Mucosa of rectum (tissue), 2 donors: ENCODE measurements around the gene MAJIN.
A peak's percentile ranks its signal among the peaks of the same experiment; 100 is the strongest.

Source experiments
- H3K27ac ChIP-seq, 2 donors: one replicate each; pipeline ENCODE4 v1.7.0; 2013; ENCODE audit warnings: inconsistent platforms in 2 of 2, low read depth in 2 of 2, low read length in 2 of 2
- H3K27me3 ChIP-seq, 2 donors: one replicate each; pipeline ENCODE4 v1.7.0; 2013; ENCODE audit warnings: low read length in 2 of 2; ENCODE audit not compliant: control insufficient read depth in 2 of 2, insufficient read depth in 2 of 2
- H3K36me3 ChIP-seq, 2 donors: one replicate each; pipeline ENCODE4 v1.7.0; 2013; ENCODE audit warnings: low read length in 2 of 2; ENCODE audit not compliant: control insufficient read depth in 2 of 2, insufficient read depth in 2 of 2
- H3K4me1 ChIP-seq, 2 donors: one replicate each; pipeline ENCODE4 v1.7.0; 2013; ENCODE audit warnings: low read length in 2 of 2, mild to moderate bottlenecking in 1 of 2; ENCODE audit not compliant: control insufficient read depth in 2 of 2, insufficient read depth in 2 of 2
- H3K4me3 ChIP-seq, 2 donors: one replicate each; pipeline ENCODE4 v1.7.0; 2013; ENCODE audit warnings: low read length in 2 of 2
- H3K9ac ChIP-seq, 2 donors: one replicate each; pipeline ENCODE4 v1.7.0; 2013; ENCODE audit warnings: low read length in 2 of 2, low read depth in 1 of 2, mild to moderate bottlenecking in 1 of 2
- H3K9me3 ChIP-seq, 2 donors: one replicate each; pipeline ENCODE4 v1.7.0; 2013; ENCODE audit warnings: low read length in 2 of 2; ENCODE audit not compliant: control insufficient read depth in 2 of 2
- donor health status: healthy.
- donor health status: Normal muscosa, but diverticular disease.

The MAJIN gene

GRCh38 chr11:64924910-64925284 is 47.0 kb downstream of the MAJIN start:
- Histone ChIP-seq H3K4me3 (peak overlapping the region; percentile 90 to 92), H3K4me1 (peaks cover 12 to 18% of the 10 kb centered on the region in 2 donors), H3K9ac (peak overlapping the region; percentile 86 to 91), H3K36me3 (peaks cover 3 to 10% of the 10 kb centered on the region in 2 donors), H3K9me3 (no peaks in the 10 kb centered on the region), H3K27me3 (no peaks in the 10 kb centered on the region), H3K27ac (peak overlapping the region; percentile 83 to 93)

GRCh38 chr11:64923944-64924909 is 47.7 kb downstream of the MAJIN start, which contains the start of gene PPP2R5B:
PPP2R5B (plus strand) TSS chr11:64924689; CDS start chr11:64925735, 1,046 bp downstream.
- H3K4me1 ChIP-seq = peaks cover 12 to 18% of the 10 kb centered on the region in 2 donors
- H3K4me3 ChIP-seq = peak within 1 kb of the TSS; percentile 90 to 92
- H3K9me3 ChIP-seq = no peaks in the 10 kb centered on the region
- peaks cover 3 to 6% of the 10 kb centered on the region in 2 donors for H3K36me3 ChIP-seq
- peak within 1 kb of the TSS; percentile 83 to 93 for H3K27ac ChIP-seq
- peak within 1 kb of the TSS; percentile 86 to 91 for H3K9ac ChIP-seq
- no peaks in the 10 kb centered on the region for H3K27me3 ChIP-seq

GRCh38 chr11:64923151-64923661 is 48.7 kb downstream of the MAJIN start:
- Histone ChIP-seq H3K9ac (peak overlapping the region; percentile 86 to 91), H3K4me3 (peak overlapping the region in 1 of 2 donors; percentile 90), H3K9me3 (no peaks in the 10 kb centered on the region), H3K4me1 (peaks cover 12 to 19% of the 10 kb centered on the region in 2 donors), H3K27ac (no peak overlapping the region), H3K27me3 (no peaks in the 10 kb centered on the region), H3K36me3 (peaks cover 3 to 6% of the 10 kb centered on the region in 2 donors)

GRCh38 chr11:64921384-64921783 is 50.5 kb downstream of the MAJIN start:
- H3K4me1 ChIP-seq = peaks cover 19 to 30% of the 10 kb centered on the region in 2 donors
- H3K36me3 ChIP-seq = no peaks in the 10 kb centered on the region
- no peaks in the 10 kb centered on the region for H3K9me3 ChIP-seq
- H3K27ac ChIP-seq = no peak overlapping the region
- H3K27me3 ChIP-seq = no peaks in the 10 kb centered on the region
- no peak overlapping the region for H3K4me3 ChIP-seq
- no peak overlapping the region for H3K9ac ChIP-seq

- peaks cover 23 to 29% of the 10 kb centered on the region in 2 donors for H3K4me1 ChIP-seq
- H3K4me3 ChIP-seq = no peak overlapping the region
- H3K36me3 ChIP-seq = no peaks in the 10 kb centered on the region
- no peaks in the 10 kb centered on the region for H3K27me3 ChIP-seq
- no peaks in the 10 kb centered on the region for H3K9me3 ChIP-seq
- no peak overlapping the region for H3K27ac ChIP-seq
- H3K9ac ChIP-seq = no peak overlapping the region
Measured at GRCh38 chr11:64920124-64920523, 51.8 kb downstream of the MAJIN start.

GRCh38 chr11:64919627-64920026 is 52.3 kb downstream of the MAJIN start:
- H3K27me3 ChIP-seq = no peaks in the 10 kb centered on the region
- H3K9me3 ChIP-seq = no peaks in the 10 kb centered on the region
- no peak overlapping the region for H3K4me3 ChIP-seq
- no peak overlapping the region for H3K9ac ChIP-seq
- peaks cover 21 to 29% of the 10 kb centered on the region in 2 donors for H3K4me1 ChIP-seq
- no peaks in the 10 kb centered on the region for H3K36me3 ChIP-seq
- H3K27ac ChIP-seq = no peak overlapping the region

GRCh38 chr11:64918017-64918416 is 53.9 kb downstream of the MAJIN start:
- peak overlapping the region; percentile 75 to 80 for H3K9ac ChIP-seq
- H3K4me3 ChIP-seq = peak overlapping the region; percentile 59 to 78
- no peaks in the 10 kb centered on the region for H3K27me3 ChIP-seq
- peak overlapping the region; percentile 70 to 73 for H3K27ac ChIP-seq
- H3K4me1 ChIP-seq = peaks cover 15 to 20% of the 10 kb centered on the region in 2 donors
- H3K9me3 ChIP-seq = no peaks in the 10 kb centered on the region
- peaks cover 13 to 14% of the 10 kb centered on the region in 2 donors for H3K36me3 ChIP-seq

GRCh38 chr11:64917663-64917995 is 54.3 kb downstream of the MAJIN start:
- H3K27ac ChIP-seq = peak overlapping the region; percentile 70 to 73
- H3K4me3 ChIP-seq = peak overlapping the region; percentile 59 to 78
- no peaks in the 10 kb centered on the region for H3K27me3 ChIP-seq
- peak overlapping the region; percentile 75 to 80 for H3K9ac ChIP-seq
- peaks cover 15 to 20% of the 10 kb centered on the region in 2 donors for H3K4me1 ChIP-seq
- H3K9me3 ChIP-seq = no peaks in the 10 kb centered on the region
- peaks cover 14 to 16% of the 10 kb centered on the region in 2 donors for H3K36me3 ChIP-seq

GRCh38 chr11:64916775-64917662 is 54.9 kb downstream of the MAJIN start, which contains the start of gene ATG2A:
ATG2A (minus strand) TSS chr11:64917209; CDS start chr11:64917135, 74 bp downstream.
- Histone ChIP-seq H3K9me3 (no peaks in the 10 kb centered on the region), H3K36me3 (peaks cover 14 to 18% of the 10 kb centered on the region in 2 donors), H3K4me1 (peaks cover 15 to 20% of the 10 kb centered on the region in 2 donors), H3K9ac (peak within 1 kb of the TSS; percentile 98 to 100), H3K27ac (peak within 1 kb of the TSS; percentile 80), H3K27me3 (no peaks in the 10 kb centered on the region), H3K4me3 (peak within 1 kb of the TSS; percentile 97 to 98)
